ENCODE results near the gene ARPC4.

The ARPC4 gene

GRCh38 chr3:9792405-9793160, at the start of gene ARPC4, which contains the start of gene TADA3:
Gene ARPC4 (plus strand): TSS chr3:9793082. CDS start chr3:9793122, 40 bp downstream.
Gene TADA3 (minus strand): TSS chr3:9792473. CDS start chr3:9791466, 1,007 bp downstream.
- peak; percentile 89 to 90 for DNase-seq

DNA sequence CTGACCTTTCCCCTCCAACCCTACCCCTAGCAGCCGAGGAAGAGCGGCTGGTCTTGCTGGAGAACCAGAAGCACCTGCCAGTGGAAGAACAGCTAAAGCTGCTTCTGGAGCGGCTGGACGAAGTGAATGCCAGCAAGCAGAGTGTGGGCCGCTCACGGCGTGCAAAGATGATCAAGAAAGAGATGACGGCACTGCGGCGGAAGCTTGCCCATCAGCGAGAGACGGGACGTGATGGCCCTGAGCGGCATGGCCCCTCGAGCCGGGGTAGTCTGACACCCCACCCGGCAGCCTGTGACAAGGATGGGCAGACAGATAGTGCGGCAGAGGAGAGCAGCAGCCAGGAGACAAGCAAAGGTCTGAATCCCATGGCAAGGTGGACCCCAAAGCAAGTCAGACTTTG, 49.3 kb upstream of the ARPC4 start:
- DNase-seq = no peak

DNA sequence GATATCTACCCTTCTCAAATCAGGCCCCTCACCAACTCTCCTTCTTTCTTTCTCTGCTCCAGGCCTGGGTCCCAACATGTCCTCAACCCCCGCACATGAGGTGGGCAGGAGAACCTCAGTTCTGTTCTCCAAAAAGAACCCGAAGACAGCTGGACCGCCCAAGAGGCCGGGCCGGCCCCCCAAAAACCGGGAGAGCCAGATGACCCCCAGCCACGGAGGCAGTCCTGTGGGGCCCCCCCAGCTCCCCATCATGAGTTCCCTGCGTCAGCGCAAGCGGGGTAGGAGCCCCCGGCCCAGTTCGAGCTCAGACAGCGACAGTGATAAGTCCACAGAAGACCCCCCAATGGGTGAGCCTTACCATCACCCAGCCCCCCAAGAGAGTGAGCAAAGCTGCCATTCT, 48.7 kb upstream of the ARPC4 start:
- no peak for DNase-seq

DNA sequence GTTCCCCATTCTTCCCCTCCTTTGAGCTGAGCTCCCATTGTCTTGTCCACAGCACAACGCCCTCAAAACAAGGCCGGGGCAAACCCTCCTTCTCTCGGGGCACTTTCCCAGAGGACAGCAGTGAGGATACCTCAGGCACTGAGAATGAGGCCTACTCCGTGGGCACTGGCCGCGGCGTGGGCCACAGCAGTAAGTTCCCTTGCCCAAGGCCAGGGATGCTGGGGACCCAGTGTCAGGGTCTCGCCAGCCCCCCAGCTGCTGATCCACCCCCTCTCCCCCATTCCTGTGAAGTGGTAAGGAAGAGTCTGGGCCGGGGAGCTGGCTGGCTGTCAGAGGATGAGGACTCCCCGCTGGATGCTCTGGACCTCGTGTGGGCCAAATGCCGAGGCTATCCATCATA, 47.4 kb upstream of the ARPC4 start:
- DNase-seq = no peak

- no peak for DNase-seq
These were observed 46.6 kb upstream of the ARPC4 start for GRCh38 chr3:9746330-9746729.

DNA sequence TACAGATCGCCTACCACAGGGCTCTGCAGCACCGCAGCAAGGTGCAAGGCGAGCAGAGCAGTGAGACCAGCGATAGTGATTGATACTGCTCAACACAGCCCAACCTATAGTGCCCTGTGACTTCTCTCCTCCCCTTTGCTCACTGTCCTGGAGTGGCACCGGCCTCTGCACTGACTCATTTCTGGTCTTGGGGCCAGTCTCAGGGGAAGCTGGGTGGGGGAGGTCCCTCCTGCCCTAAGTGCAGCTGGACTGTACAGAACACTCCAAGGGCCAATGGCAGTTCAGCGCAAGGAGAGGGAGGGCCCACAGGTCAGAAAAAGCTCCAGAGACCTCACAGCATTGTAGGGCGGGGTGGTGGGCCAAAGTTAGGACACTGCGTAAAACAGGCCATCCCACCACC, 45.6 kb upstream of the ARPC4 start:
- peak in 1 of 2 donors; percentile 42 for DNase-seq

- no peak for DNase-seq
These were observed 44.9 kb upstream of the ARPC4 start for GRCh38 chr3:9748031-9748430.

GRCh38 chr3:9749296-9749644, 43.6 kb upstream of the ARPC4 start:
- no peak for DNase-seq

- peak; percentile 98 to 99 for DNase-seq
These were observed 43.0 kb upstream of the ARPC4 start, which contains the start of gene OGG1 for GRCh38 chr3:9749645-9750555. Gene OGG1 (plus strand): TSS chr3:9749952. CDS start chr3:9750287, 335 bp downstream.

- no peak for DNase-seq
These were observed 42.1 kb upstream of the ARPC4 start for GRCh38 chr3:9750556-9751411.

GRCh38 chr3:9754678-9755077, 38.2 kb upstream of the ARPC4 start:
- no peak for DNase-seq

- DNase-seq = no peak
These were observed 35.5 kb upstream of the ARPC4 start for GRCh38 chr3:9757427-9757826.

DNA sequence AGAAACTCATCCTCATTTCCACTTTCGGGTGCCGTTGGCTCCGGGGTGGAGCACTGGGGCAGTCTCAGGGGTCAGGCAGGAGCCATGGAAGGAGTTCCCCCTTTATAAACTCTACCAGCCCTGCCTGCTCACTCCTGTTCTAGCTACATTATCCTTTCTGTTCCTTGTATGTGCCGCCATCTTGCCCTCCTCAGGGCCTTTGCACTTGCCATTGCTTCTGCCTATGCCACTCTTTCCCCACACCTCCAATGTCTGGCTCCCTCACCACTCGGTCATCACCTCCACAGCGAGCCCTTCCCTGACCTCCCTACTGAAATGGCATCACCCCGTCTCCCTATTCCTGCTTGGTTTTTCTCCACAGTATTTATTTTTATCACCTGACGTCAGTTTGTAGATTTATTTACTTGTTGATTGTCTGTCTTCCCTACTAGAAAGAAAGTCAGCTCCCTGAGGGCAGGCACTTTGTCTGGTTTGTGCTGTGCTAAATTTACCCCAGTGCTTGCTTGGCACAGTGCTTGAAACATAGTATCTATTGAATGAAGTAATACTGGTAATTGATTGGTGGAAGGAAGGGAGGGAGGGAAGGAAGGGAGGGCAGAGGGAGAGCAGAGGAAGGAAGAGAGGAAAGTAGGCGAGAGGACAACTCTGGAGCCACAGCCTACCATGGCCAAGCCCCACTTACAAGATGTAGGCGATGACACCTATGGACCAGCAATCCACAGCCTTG, 31.9 kb upstream of the ARPC4 start:
- no peak for DNase-seq

GRCh38 chr3:9761919-9762318, 31.0 kb upstream of the ARPC4 start:
- DNase-seq = no peak

DNA sequence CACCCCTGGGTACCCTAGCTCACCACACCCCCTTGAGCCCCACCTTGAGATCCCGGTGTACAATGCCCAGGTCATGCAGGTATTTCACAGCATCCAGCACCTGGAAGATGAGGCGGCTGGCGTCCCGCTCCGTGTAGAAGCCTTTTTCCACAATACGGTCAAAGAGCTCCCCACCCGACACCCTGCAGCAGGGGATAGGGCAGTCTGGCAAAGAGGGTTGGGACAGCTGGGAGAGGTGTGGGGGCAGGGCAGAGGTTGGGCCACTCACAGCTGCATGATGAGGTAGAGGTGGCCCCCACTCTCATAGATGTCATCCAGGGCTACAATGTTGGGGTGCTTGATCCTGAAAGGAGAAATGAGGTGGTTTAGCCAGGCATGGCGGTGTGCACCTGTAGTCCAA, 30.0 kb upstream of the ARPC4 start:
- no peak for DNase-seq

DNA sequence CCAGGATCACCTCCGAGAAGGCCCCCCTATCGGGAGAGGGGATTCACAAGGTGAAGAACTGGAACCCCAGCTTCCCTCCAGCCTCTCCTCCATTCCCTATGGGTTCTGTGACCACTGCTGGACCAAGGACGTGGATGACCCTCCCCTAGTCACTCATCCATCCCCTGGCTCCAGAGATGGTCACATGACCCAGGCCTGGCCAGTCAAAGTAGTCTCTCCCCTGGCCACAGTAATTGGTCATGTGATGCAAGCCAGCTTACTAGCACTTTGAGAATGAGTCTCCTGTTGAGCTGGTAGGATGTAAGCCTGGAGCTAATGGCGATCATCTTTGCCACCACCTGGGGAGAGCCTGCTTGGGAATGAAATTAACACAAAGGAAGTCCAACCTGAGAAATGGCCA, 27.0 kb upstream of the ARPC4 start:
- DNase-seq = no peak

- DNase-seq = peak; percentile 34 to 54
These were observed 25.5 kb upstream of the ARPC4 start for GRCh38 chr3:9767418-9767817.

DNA sequence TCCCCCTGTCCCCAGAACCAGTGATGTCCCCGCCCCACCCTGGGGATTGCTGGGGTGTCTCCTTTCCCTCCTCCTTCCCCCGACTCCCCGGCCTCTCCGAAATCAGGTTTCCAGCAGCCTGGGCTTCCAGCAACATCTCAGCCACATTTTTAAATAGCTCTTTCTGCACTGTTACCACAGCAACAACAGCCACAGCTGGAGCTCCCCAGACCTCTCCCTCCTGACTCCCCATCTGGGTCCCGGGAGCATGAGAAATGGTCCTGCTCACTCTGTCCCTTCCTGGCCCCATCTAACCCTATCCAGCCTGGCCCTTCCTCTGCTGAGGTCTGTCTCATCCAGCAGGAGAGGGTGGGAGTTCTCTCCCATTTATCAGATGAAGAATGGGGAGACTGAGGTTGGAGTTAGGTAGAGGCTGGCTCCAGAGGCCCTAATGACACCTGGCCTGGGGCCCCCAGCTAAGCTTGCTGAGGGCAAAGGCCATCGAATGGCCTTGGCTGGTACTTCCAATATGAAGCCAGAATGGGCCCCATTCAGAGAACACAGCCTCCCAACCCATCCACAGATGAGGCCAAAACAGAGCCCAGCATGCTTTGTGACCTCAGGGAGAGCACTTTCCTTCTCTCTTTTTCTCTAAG, 24.6 kb upstream of the ARPC4 start:
- DNase-seq = no peak

- DNase-seq = no peak
These were observed 23.9 kb upstream of the ARPC4 start for GRCh38 chr3:9769012-9769411.

- peak; percentile 69 to 81 for DNase-seq
These were observed 23.2 kb upstream of the ARPC4 start, which contains the start of gene CAMK1 for GRCh38 chr3:9769426-9770275. Gene CAMK1 (minus strand): TSS chr3:9769947. CDS start chr3:9767749, 2,198 bp downstream.
